ENCODE results near the gene EVPLL. TPM values are rescaled to one million over a fixed set of nuclear protein-coding genes. Genes with fewer than 3 reads are reported as not detected.

EVPLL gene
- total RNA-seq, 1 donor from 2014 or later = 2.8 TPM

DNA sequence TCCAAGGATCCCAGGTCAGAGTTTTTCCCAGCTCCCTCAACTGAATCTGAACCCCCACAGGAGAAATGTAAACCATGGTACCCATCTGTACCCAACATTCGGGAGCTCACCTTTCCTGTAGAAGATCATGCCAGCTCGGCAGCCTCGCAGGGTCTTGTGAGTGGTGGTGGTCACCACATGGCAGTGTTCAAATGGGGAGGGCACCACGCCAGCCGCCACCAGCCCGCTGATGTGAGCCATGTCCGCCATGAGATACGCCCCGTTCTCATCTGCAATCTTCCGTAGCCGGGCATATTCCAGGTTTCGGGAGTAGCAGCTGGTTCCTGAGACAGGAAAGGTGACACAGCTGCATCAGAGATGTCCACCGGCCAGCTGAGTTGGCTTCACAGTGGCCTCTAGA, 37.6 kb upstream of the EVPLL start:
- no peak for ATAC-seq
- Histone ChIP-seq H3K27me3 (ENCODE audit: low read depth) (no peaks in the 10 kb centered on the region), H3K4me3 (no peak overlapping the region), H3K36me3 (peaks cover 74% of the 10 kb centered on the region), H3K4me1 (no peaks in the 10 kb centered on the region), H3K27ac (no peak overlapping the region), H3K9me3 (no peaks in the 10 kb centered on the region)
- no peak for TF ChIP-seq CTCF (IDR thresholded peaks at IDR 0.05)
- intact Hi-C loops (cut with DNase I) = no loop called here
- no peak for DNase-seq

DNA sequence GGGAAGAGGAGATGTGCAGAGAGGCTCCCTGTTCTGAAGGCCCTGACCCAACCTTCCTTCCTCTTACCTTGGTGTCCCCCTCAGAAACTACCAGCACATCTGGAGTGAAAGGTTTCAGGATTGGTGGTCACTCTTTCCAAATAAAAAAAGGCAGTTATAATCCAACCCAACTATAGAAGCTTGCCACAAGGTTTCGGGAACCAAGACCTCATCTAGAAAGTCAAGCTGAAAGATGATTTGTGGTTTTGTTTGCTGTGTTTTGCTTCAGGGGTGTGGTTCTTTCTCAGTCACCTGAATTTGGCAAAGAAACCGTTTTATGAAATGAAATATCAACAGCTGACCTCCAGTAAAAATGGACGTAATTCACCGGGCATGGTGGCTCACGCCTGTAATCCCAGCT, 33.6 kb upstream of the EVPLL start:
- intact Hi-C loops (cut with DNase I) = no loop called here
- H3K36me3 ChIP-seq = peaks cover 92% of the 10 kb centered on the region
- H3K27ac ChIP-seq = no peak overlapping the region
- no peak for ATAC-seq
- H3K27me3 ChIP-seq (ENCODE audit: low read depth) = no peaks in the 10 kb centered on the region
- no peak overlapping the region for H3K4me3 ChIP-seq
- H3K4me1 ChIP-seq = no peaks in the 10 kb centered on the region
- no peak for DNase-seq
- H3K9me3 ChIP-seq = no peaks in the 10 kb centered on the region
- no peak for TF ChIP-seq CTCF (IDR thresholded peaks at IDR 0.05)

DNA sequence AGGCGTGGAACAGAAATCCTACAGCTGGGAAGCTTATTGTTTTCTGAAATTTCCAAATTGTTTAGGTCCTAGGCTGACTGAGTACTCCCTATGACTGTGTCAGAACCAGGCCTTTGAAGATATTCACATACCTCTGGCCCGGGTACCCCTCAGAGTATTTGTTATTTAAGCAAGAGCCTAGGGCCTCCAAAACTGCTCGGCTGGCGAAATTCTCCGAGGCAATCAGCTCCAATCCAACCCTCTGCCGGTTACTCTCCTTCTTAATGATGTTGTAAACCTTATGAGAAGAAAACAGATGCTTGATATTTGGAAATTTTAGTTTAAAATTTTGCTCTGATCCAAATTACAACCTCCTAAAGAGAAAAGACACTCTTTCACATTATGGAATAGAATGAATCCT, 24.0 kb upstream of the EVPLL start:
- Histone ChIP-seq H3K27ac (no peak overlapping the region), H3K4me3 (no peak overlapping the region), H3K36me3 (peaks cover 64% of the 10 kb centered on the region), H3K4me1 (peaks cover 17% of the 10 kb centered on the region), H3K9me3 (no peaks in the 10 kb centered on the region), H3K27me3 (ENCODE audit: low read depth) (no peaks in the 10 kb centered on the region)
- intact Hi-C loops (cut with DNase I) = no loop called here
- ATAC-seq (no peak), DNase-seq (no peak)
- TF ChIP-seq CTCF (IDR thresholded peaks at IDR 0.05) = no peak

DNA sequence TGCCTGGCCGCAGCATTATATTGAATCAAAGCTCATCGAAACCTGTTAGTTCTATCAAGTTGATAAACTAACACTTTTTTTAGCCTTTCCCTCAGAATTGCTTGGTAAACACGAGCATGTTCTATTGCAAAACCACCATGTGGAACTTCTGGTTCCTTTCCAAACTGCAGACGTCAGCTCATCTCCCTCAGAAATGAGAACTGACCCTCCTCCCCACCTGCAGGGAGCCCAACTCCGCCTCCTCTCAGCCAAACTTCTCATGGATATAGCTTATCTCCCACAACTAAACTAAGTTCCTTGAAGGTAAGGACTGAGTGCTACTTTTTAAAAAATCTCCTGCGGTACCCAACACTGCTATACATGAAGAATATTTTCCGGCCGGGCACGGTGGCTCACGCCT, 21.0 kb upstream of the EVPLL start:
- DNase-seq = no peak
- intact Hi-C loops (cut with DNase I) = no loop called here
- Histone ChIP-seq H3K36me3 (peaks cover 46% of the 10 kb centered on the region), H3K4me1 (peaks cover 17% of the 10 kb centered on the region), H3K27me3 (ENCODE audit: low read depth) (no peaks in the 10 kb centered on the region), H3K4me3 (no peak overlapping the region), H3K27ac (peak overlapping the region; percentile 51), H3K9me3 (no peaks in the 10 kb centered on the region)
- TF ChIP-seq CTCF (IDR thresholded peaks at IDR 0.05) = no peak
- ATAC-seq = peak; percentile 89 to 91

- Histone ChIP-seq H3K36me3 (peaks cover 16% of the 10 kb centered on the region), H3K4me3 (no peak overlapping the region), H3K27me3 (ENCODE audit: low read depth) (no peaks in the 10 kb centered on the region), H3K9me3 (no peaks in the 10 kb centered on the region), H3K27ac (no peak overlapping the region), H3K4me1 (peaks cover 36% of the 10 kb centered on the region)
- TF ChIP-seq CTCF (IDR thresholded peaks at IDR 0.05) = no peak
- DNase-seq = no peak
- ATAC-seq = no peak
- intact Hi-C loops (cut with DNase I) = no loop called here
Observed at GRCh38 chr17:18360518-18360917, 17.1 kb upstream of the EVPLL start.

Data from lower lobe of right lung (tissue), 2 donors.